ENCODE measurements around the gene PLEKHG7. TPM values are rescaled to one million over a fixed set of nuclear protein-coding genes. Genes with fewer than 3 reads are reported as not detected.

Gene PLEKHG7
- total and polyA plus RNA-seq, 9 of the 15 experiments (the other 6 are each of a cell fraction or from before 2014, with no cell fraction given), result 0.03 TPM; not detected in 8

DNA sequence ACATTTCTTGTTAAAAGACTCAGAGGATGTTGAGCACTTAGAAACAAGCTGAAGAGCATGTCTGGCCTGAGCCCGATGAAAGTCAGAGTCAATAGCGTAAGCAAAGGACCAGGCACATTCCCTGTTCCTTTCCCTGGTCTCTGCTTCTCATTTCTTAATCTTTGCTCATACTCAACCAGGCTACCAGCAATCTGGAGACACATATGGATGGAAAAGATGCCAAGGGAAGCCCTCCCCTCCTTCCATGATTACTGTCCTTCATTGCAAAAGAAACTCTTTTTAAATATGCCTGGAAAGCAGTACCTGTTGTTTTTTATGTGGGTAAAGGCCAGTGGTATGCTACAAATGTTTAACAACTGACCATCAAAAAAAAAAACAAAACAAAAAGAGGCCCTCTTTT, 44.2 kb upstream of the PLEKHG7 start:
- ChIA-PET CTCF (ENCODE audit: low intra/inter-chr PET ratio) (no interaction called here), POLR2A (interaction anchor here (1.0 kb wide), 1 partner anchor 18 kb away, joined by 3 read pairs; no protein-coding TSS in a partner anchor)
- BruUV-seq (replicated peaks), result no TSS peak
- Histone ChIP-seq H3K4me1 (replicated peaks in 1 of 2; ENCODE audit: control insufficient read depth in 2 of 2, insufficient read depth in 2 of 2, low read length in 2 of 2) (no peaks in the 10 kb centered on the region), H3K9ac (ENCODE audit: insufficient read depth in 1 of 2, low read depth in 2 of 2, low read length in 2 of 2) (no peak overlapping the region), H2AFZ (ENCODE audit: low read depth, low read length) (no peak overlapping the region), H3K36me3 (ENCODE audit: control insufficient read depth, insufficient read depth, low read length) (no peaks in the 10 kb centered on the region), H3K9me1 (ENCODE audit: control insufficient read depth, insufficient read depth, low read length) (no peaks in the 10 kb centered on the region), H3K4me3 (no peak overlapping the region), H3K9me3 (replicated peaks; ENCODE audit: control insufficient read depth, insufficient read depth, low read depth, low read length) (no peaks in the 10 kb centered on the region), H3K27ac (ENCODE audit: extremely low read depth, low read depth, low read length) (no peak overlapping the region), H3K79me2 (ENCODE audit: control insufficient read depth, insufficient read depth, low read length) (no peaks in the 10 kb centered on the region), H3K27me3 (ENCODE audit: control insufficient read depth in 2 of 2, insufficient read depth in 2 of 2, low read length in 2 of 2) (peaks cover 10 to 12% of the 10 kb centered on the region in 2 experiments; a peak in 4 of 5 replicates), H4K20me1 (replicated peaks; ENCODE audit: control insufficient read depth, insufficient read depth, low read length) (no peaks in the 10 kb centered on the region), H3K4me2 (ENCODE audit: insufficient read depth, low read length) (no peak overlapping the region)
- intact Hi-C loops (cut with micrococcal nuclease), result no loop called here
- in situ Hi-C loops (cut with MboI), result no loop called here
- TF ChIP-seq ZNF57 (CRISPR knock-in tag; IDR thresholded peaks at IDR 0.05), result no peak
- TF ChIP-seq ZNF274 (IDR thresholded peaks at IDR 0.05; ENCODE audit: borderline replicate concordance, low read depth, low read length), result no peak
- TF ChIP-seq, protein P1, sequence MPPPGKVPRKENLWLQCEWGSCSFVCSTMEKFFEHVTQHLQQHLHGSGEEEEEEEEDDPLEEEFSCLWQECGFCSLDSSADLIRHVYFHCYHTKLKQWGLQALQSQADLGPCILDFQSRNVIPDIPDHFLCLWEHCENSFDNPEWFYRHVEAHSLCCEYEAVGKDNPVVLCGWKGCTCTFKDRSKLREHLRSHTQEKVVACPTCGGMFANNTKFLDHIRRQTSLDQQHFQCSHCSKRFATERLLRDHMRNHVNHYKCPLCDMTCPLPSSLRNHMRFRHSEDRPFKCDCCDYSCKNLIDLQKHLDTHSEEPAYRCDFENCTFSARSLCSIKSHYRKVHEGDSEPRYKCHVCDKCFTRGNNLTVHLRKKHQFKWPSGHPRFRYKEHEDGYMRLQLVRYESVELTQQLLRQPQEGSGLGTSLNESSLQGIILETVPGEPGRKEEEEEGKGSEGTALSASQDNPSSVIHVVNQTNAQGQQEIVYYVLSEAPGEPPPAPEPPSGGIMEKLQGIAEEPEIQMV (tag; conservative IDR thresholded peaks at IDR 0.05; ENCODE audit: low read depth), result no peak
- TF ChIP-seq CHD4 (IDR thresholded peaks at IDR 0.05; ENCODE audit: insufficient read depth, insufficient replicate concordance, low read depth, low read length, poor library complexity, severe bottlenecking), result no peak
- TF ChIP-seq, protein P2, sequence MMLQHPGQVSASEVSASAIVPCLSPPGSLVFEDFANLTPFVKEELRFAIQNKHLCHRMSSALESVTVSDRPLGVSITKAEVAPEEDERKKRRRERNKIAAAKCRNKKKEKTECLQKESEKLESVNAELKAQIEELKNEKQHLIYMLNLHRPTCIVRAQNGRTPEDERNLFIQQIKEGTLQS (IDR thresholded peaks at IDR 0.05), result no peak
- TF ChIP-seq, protein P2 (CRISPR knock-in tag; conservative IDR thresholded peaks at IDR 0.05), result no peak
- TF ChIP-seq, protein P3, sequence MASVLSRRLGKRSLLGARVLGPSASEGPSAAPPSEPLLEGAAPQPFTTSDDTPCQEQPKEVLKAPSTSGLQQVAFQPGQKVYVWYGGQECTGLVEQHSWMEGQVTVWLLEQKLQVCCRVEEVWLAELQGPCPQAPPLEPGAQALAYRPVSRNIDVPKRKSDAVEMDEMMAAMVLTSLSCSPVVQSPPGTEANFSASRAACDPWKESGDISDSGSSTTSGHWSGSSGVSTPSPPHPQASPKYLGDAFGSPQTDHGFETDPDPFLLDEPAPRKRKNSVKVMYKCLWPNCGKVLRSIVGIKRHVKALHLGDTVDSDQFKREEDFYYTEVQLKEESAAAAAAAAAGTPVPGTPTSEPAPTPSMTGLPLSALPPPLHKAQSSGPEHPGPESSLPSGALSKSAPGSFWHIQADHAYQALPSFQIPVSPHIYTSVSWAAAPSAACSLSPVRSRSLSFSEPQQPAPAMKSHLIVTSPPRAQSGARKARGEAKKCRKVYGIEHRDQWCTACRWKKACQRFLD (CRISPR knock-in tag; IDR thresholded peaks at IDR 0.05), result no peak
- DNase-seq (ENCODE audit: extremely low read depth in 1 of 4, low spot score in 3 of 4) (no peak), FAIRE-seq (no peak), ATAC-seq (no peak)
- WGBS (ENCODE audit: insufficient coverage, low coverage, missing lambda C conversion rate), result 0% methylated on average over 2 of the region's 2 CpGs
